H1 (cell line): ENCODE data around the gene IL32. TPM values are rescaled to one million over a fixed set of nuclear protein-coding genes. Genes with fewer than 3 reads are reported as not detected.
A peak's percentile ranks its signal among the peaks of the same experiment; 100 is the strongest.

Experiments used
- CHD2 ChIP-seq: IDR thresholded peaks from 2 replicates; pipeline ENCODE4 v1.6.1; 2012; ENCODE audit warnings: low read length, improper control_type of control experiment
- EGR1 ChIP-seq: IDR thresholded peaks from 2 replicates; pipeline ENCODE4 v1.6.1; 2011; ENCODE audit warnings: low read depth, low read length, borderline replicate concordance
- GABPA ChIP-seq: IDR thresholded peaks from 2 replicates; pipeline ENCODE4 v1.6.1; 2011; ENCODE audit warnings: mild to moderate bottlenecking, low read length, moderate library complexity, borderline replicate concordance; ENCODE audit not compliant: insufficient read depth
- KDM1A ChIP-seq: fragments of 200-600, 300-600 bp; sonication (generic); IDR thresholded peaks from 2 replicates; pipeline ENCODE4 v1.7.1; 2016; ENCODE audit warnings: mild to moderate bottlenecking, low read length, borderline replicate concordance
- KDM4A ChIP-seq: IDR thresholded peaks from one replicate; pipeline ENCODE4 v1.7.1; 2012; ENCODE audit warnings: low read depth, mild to moderate bottlenecking, moderate library complexity, low read length, inconsistent platforms; ENCODE audit not compliant: severe bottlenecking
- KDM5A ChIP-seq: fragments of 200-600 bp; IDR thresholded peaks from 2 replicates; pipeline ENCODE4 v1.7.1; 2012; ENCODE audit warnings: mild to moderate bottlenecking, low read length, inconsistent platforms, mixed read lengths
- POLR2A ChIP-seq, 2 experiments: IDR thresholded peaks; 1 replicate in 1 of 2; 2 replicates in 1 of 2; pipeline ENCODE4 v1.6.1; 2011; ENCODE audit warnings: low read depth in 2 of 2, low read length in 2 of 2, mild to moderate bottlenecking in 2 of 2; ENCODE audit errors: control extremely low read depth in 1 of 2
- TCF12 ChIP-seq: IDR thresholded peaks from 2 replicates; pipeline ENCODE4 v1.6.1; 2011; ENCODE audit warnings: low read depth, mild to moderate bottlenecking, low read length
- TEAD4 ChIP-seq: IDR thresholded peaks from 2 replicates; pipeline ENCODE4 v1.6.1; 2012; ENCODE audit warnings: low read depth, low read length, inconsistent platforms, mixed read lengths
- YY1 ChIP-seq: IDR thresholded peaks from 2 replicates; pipeline ENCODE4 v1.6.1; 2011; ENCODE audit warnings: low read depth, mild to moderate bottlenecking, low read length
- polyA plus RNA-seq, 7 experiments: library from polyadenylated mRNA; depleted of rRNA in 3 of 7; stranded (reverse) in 5 of 7; unstranded in 2 of 7; fragments of >200 nt in 5 of 7; fragments of 200-250 nt in 2 of 7; gene quantifications; 1 replicate in 5 of 7; 2 replicates in 1 of 7; 4 replicates in 1 of 7; pipeline versions ENCODE4 v1.2.1 to v1.2.3, GENCODE V29; 2011 to 2013; ENCODE audit warnings: missing spikeins in 2 of 7, mixed read lengths in 2 of 7
- total RNA-seq: library from RNA; stranded (reverse); fragmentation: NEBNext Ultra II Directional; extraction: Animal tissue kit (Norgen Biotek cat#: 25700); gene quantifications from 2 replicates; pipeline ENCODE4 v1.2.1, GENCODE V29; 2021
- TF ChIP-seq, protein P1 (sequence below): fragments of 300-600 bp; sonication (generic); IDR thresholded peaks from 2 replicates; pipeline ENCODE4 v1.7.1; 2012; ENCODE audit warnings: low read length, moderate library complexity, mild to moderate bottlenecking, inconsistent platforms; ENCODE audit not compliant: insufficient replicate concordance

Gene IL32
- total and polyA plus RNA-seq, 2 of the 8 experiments (the other 6 are each of a cell fraction or from before 2014, with no cell fraction given): 2.7 to 5.0 TPM

DNA sequence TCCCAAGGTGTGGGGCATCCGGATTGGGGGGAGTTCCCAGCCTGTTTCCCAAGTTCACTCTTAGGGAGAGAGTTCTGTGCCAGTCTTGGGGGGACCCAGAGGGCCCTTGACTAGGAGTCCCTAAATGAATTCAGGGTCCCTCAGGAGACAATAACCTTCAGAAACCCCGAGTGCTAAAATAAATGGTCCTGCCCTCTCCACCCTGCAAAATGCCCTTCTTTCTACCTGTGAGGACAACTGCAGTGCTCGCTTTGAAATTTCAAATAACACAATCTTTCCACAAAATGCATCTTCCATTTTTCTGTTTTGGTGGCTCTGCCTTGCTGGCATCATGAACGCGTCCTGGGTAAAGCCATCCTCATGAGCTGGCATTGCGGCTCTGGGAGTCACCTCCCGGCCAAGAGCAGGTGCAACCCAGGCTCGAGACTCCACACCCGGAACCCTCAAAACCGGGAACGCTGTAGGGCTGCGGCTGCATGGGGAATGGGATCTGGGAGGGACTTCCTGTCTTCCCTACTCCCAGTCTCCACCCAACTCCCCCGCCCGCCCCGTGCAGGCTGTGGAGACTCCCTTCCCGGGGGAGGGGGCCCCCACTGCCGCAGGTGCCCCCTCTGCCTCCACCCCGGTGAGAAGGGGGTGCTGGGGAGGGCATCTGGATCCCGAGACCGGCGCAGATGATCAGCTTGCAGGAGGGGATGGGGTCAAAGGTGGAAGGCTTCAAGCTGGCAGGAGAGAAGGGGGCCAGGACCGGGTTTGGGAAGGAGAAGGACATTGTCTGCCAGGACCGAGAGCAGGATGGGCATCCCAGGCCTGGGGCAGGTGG, 46.8 kb downstream of the IL32 start, which contains the start of gene ZNF205 (continued):
- peak; percentile 99 for TF ChIP-seq GABPA
- peak; percentile 84 for TF ChIP-seq TCF12
- 0 out of 2 replicates have a peak, but pooled peaks have one; percentile 63 for TF ChIP-seq CHD2
- TF ChIP-seq POLR2A (IDR thresholded peaks at IDR 0.05; ENCODE audit: control extremely low read depth in 1 of 2, low read depth in 2 of 2, low read length in 2 of 2): no peak
- peak; percentile 60; the same call in 1 of the 2 replicates for TF ChIP-seq YY1
- peak; percentile 76 for TF ChIP-seq KDM5A
- TF ChIP-seq KDM1A: no peak
- peak; percentile 44; the same call in 1 of the 2 replicates for TF ChIP-seq EGR1
- TF ChIP-seq TEAD4: 0 out of 2 replicates have a peak, but pooled peaks have one; percentile 49
- TF ChIP-seq, protein P1, sequence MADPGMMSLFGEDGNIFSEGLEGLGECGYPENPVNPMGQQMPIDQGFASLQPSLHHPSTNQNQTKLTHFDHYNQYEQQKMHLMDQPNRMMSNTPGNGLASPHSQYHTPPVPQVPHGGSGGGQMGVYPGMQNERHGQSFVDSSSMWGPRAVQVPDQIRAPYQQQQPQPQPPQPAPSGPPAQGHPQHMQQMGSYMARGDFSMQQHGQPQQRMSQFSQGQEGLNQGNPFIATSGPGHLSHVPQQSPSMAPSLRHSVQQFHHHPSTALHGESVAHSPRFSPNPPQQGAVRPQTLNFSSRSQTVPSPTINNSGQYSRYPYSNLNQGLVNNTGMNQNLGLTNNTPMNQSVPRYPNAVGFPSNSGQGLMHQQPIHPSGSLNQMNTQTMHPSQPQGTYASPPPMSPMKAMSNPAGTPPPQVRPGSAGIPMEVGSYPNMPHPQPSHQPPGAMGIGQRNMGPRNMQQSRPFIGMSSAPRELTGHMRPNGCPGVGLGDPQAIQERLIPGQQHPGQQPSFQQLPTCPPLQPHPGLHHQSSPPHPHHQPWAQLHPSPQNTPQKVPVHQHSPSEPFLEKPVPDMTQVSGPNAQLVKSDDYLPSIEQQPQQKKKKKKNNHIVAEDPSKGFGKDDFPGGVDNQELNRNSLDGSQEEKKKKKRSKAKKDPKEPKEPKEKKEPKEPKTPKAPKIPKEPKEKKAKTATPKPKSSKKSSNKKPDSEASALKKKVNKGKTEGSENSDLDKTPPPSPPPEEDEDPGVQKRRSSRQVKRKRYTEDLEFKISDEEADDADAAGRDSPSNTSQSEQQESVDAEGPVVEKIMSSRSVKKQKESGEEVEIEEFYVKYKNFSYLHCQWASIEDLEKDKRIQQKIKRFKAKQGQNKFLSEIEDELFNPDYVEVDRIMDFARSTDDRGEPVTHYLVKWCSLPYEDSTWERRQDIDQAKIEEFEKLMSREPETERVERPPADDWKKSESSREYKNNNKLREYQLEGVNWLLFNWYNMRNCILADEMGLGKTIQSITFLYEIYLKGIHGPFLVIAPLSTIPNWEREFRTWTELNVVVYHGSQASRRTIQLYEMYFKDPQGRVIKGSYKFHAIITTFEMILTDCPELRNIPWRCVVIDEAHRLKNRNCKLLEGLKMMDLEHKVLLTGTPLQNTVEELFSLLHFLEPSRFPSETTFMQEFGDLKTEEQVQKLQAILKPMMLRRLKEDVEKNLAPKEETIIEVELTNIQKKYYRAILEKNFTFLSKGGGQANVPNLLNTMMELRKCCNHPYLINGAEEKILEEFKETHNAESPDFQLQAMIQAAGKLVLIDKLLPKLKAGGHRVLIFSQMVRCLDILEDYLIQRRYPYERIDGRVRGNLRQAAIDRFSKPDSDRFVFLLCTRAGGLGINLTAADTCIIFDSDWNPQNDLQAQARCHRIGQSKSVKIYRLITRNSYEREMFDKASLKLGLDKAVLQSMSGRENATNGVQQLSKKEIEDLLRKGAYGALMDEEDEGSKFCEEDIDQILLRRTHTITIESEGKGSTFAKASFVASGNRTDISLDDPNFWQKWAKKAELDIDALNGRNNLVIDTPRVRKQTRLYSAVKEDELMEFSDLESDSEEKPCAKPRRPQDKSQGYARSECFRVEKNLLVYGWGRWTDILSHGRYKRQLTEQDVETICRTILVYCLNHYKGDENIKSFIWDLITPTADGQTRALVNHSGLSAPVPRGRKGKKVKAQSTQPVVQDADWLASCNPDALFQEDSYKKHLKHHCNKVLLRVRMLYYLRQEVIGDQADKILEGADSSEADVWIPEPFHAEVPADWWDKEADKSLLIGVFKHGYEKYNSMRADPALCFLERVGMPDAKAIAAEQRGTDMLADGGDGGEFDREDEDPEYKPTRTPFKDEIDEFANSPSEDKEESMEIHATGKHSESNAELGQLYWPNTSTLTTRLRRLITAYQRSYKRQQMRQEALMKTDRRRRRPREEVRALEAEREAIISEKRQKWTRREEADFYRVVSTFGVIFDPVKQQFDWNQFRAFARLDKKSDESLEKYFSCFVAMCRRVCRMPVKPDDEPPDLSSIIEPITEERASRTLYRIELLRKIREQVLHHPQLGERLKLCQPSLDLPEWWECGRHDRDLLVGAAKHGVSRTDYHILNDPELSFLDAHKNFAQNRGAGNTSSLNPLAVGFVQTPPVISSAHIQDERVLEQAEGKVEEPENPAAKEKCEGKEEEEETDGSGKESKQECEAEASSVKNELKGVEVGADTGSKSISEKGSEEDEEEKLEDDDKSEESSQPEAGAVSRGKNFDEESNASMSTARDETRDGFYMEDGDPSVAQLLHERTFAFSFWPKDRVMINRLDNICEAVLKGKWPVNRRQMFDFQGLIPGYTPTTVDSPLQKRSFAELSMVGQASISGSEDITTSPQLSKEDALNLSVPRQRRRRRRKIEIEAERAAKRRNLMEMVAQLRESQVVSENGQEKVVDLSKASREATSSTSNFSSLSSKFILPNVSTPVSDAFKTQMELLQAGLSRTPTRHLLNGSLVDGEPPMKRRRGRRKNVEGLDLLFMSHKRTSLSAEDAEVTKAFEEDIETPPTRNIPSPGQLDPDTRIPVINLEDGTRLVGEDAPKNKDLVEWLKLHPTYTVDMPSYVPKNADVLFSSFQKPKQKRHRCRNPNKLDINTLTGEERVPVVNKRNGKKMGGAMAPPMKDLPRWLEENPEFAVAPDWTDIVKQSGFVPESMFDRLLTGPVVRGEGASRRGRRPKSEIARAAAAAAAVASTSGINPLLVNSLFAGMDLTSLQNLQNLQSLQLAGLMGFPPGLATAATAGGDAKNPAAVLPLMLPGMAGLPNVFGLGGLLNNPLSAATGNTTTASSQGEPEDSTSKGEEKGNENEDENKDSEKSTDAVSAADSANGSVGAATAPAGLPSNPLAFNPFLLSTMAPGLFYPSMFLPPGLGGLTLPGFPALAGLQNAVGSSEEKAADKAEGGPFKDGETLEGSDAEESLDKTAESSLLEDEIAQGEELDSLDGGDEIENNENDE: no peak
- peak; percentile 51 for TF ChIP-seq KDM4A
